ENCODE measurements around the gene PGPEP1. TPM values are rescaled to one million over a fixed set of nuclear protein-coding genes. Genes with fewer than 3 reads are reported as not detected.

The PGPEP1 gene
- polyA plus RNA-seq, 1 experiment, result 22.0 TPM

GRCh38 chr19:18292810-18293641, 47.4 kb upstream of the PGPEP1 start:
- Histone ChIP-seq H3K4me3 (ENCODE audit: low read depth, low read length) (peak overlapping the region; percentile 69), H3K27me3 (ENCODE audit: control insufficient read depth, insufficient read depth, low read length) (no peaks in the 10 kb centered on the region), H3K9me3 (ENCODE audit: control insufficient read depth, insufficient read depth, low read length) (no peaks in the 10 kb centered on the region), H3K27ac (ENCODE audit: low read depth, low read length) (peak overlapping the region; percentile 94)
- no peak for TF ChIP-seq CTCF (IDR thresholded peaks at IDR 0.05; ENCODE audit: low read depth, low read length)
- DNase-seq (ENCODE audit: low read depth, low spot score), result no peak
- ChIA-PET CTCF (interaction anchor here (0.6 to 4.0 kb wide), 7 partner anchors 14 to 180 kb away, joined by 3 to 32 read pairs (median 4); partner anchors contain the start of gene LSM4), POLR2A (interaction anchor here (1.0 to 4.4 kb wide), 7 partner anchors 9 to 99 kb away, joined by 3 to 130 read pairs (median 6); partner anchors contain the start of genes GDF15, JUND, LSM4 and MPV17L2)

GRCh38 chr19:18293642-18294466, 46.5 kb upstream of the PGPEP1 start:
- Histone ChIP-seq H3K27me3 (ENCODE audit: control insufficient read depth, insufficient read depth, low read length) (no peaks in the 10 kb centered on the region), H3K4me3 (ENCODE audit: low read depth, low read length) (no peak overlapping the region), H3K27ac (ENCODE audit: low read depth, low read length) (peak overlapping the region; percentile 94), H3K9me3 (ENCODE audit: control insufficient read depth, insufficient read depth, low read length) (no peaks in the 10 kb centered on the region)
- DNase-seq (ENCODE audit: low read depth, low spot score), result no peak
- CTCF ChIA-PET, result interaction anchor here (1.0 to 4.0 kb wide), 3 partner anchors 15 to 180 kb away, joined by 3 to 32 read pairs (median 5); no protein-coding TSS in a partner anchor
- POLR2A ChIA-PET, result interaction anchor here (1.6 to 4.4 kb wide), 5 partner anchors 8 to 92 kb away, joined by 3 to 130 read pairs (median 13); partner anchors contain the start of genes GDF15, JUND and LSM4
- no peak for TF ChIP-seq CTCF (IDR thresholded peaks at IDR 0.05; ENCODE audit: low read depth, low read length)

- H3K27me3 ChIP-seq (ENCODE audit: control insufficient read depth, insufficient read depth, low read length), result no peaks in the 10 kb centered on the region
- H3K9me3 ChIP-seq (ENCODE audit: control insufficient read depth, insufficient read depth, low read length), result no peaks in the 10 kb centered on the region
- no peak overlapping the region for H3K27ac ChIP-seq (ENCODE audit: low read depth, low read length)
- POLR2A ChIA-PET, result interaction anchor here (4.4 kb wide), 1 partner anchor 14 kb away, joined by 130 read pairs; the partner anchor contains the start of gene JUND
- DNase-seq (ENCODE audit: low read depth, low spot score), result no peak
- no peak for TF ChIP-seq CTCF (IDR thresholded peaks at IDR 0.05; ENCODE audit: low read depth, low read length)
- H3K4me3 ChIP-seq (ENCODE audit: low read depth, low read length), result no peak overlapping the region
- CTCF ChIA-PET, result interaction anchor here (4.0 kb wide), 1 partner anchor 15 kb away, joined by 32 read pairs; no protein-coding TSS in a partner anchor
Observed at GRCh38 chr19:18294467-18294864, 45.9 kb upstream of the PGPEP1 start.

GRCh38 chr19:18295034-18295451, 45.4 kb upstream of the PGPEP1 start:
- DNase-seq (ENCODE audit: low read depth, low spot score), result no peak
- ChIA-PET POLR2A (no interaction called here), CTCF (interaction anchor here (4.0 kb wide), 1 partner anchor 16 kb away, joined by 32 read pairs; no protein-coding TSS in a partner anchor)
- no peaks in the 10 kb centered on the region for H3K27me3 ChIP-seq (ENCODE audit: control insufficient read depth, insufficient read depth, low read length)
- no peak overlapping the region for H3K4me3 ChIP-seq (ENCODE audit: low read depth, low read length)
- no peaks in the 10 kb centered on the region for H3K9me3 ChIP-seq (ENCODE audit: control insufficient read depth, insufficient read depth, low read length)
- H3K27ac ChIP-seq (ENCODE audit: low read depth, low read length), result no peak overlapping the region
- TF ChIP-seq CTCF (IDR thresholded peaks at IDR 0.05; ENCODE audit: low read depth, low read length), result no peak
